Activated CD4-positive, alpha-beta T cell treated with anti-CD3 and anti-CD28 coated beads for 1 hour (primary cell): Measurements from ENCODE around the gene SAMD14.

Experiments
- DNase-seq: peaks from one replicate; pipeline ENCODE4 v3.0.0-alpha.2; 2020

SAMD14 gene

DNA sequence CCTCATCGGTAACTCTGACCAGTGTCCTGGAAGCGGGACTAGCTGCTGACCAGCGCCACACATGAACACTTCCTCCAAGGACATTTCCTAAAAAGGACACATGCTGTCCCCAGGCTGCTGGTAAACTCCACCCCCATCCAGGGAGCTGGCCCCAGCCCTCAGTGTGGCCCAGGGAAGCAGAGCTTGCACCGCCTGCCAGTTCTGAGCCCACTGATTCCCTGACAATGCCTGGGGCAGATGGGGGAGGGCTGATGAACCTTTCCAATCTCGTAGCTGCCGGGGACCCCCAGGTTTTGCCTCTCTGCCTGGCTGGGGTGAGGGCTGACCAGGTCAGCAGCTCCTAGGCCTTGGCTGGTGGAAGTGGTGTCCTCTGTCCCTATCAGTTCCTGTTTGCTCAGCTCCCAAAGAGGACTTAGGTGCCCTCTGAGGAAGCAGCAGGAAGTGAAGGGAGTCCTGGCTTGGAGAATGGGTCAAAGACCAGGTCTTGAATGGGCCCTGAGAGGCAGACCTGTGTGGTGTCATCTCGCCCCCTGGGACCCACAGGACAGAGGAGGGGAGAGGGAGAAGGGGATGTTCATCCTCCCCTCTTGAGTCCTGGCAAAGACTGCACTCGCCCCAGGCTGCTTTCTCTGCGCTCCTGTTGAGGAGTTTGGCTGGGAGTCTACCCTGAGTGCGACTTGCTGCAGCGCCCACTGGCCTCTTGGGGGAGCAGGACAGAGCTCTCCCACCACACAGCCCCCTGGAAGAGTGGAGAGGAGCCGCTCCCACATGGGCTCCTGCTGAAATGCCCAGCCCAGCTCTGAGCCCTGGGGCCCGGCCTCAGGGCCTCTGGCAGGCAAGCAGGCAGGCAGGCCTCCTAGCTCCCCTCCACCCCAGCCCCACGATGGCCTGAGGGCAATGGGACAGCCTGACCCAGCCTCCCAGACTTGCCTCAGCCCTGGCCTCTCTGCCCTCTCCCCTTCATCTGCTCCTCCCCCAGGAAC lies 18.0 kb downstream of the SAMD14 start:
- no peak for DNase-seq

DNA sequence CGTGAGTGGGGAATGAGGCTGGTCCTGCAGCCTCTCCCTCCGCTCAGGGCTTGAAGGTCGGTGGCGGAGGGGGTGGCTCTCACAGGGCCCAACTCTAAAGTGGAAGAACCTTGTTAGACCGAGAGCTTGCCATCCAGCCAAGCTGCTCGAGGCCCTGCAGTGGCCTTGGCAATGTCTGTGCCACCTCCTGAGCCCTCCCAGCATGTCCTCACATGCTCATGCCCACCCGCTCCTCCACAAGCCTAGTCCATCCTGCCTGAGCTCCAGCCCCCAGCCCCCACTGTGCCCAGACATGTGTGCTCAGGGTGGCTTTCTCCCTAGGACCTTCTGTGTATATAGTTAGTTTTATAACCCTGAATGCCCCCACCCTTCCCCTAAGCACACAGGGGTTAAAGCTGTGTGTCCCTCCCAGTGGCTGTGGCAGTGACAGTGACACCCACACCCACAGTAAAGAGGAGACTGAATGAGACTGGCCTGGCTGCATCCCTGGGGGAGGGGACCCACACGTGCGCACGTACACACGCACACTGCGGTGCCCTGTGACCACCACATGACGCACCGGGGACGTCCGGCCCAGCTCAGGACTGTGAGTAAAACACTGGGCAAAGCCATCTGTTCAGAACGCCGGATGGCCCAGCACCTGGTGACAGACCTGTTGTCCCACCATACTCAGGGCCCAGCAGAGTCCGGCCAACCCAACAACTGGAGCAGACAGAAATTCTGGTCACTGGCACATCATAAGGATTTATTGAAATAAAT lies 19.2 kb downstream of the SAMD14 start:
- DNase-seq = no peak

DNA sequence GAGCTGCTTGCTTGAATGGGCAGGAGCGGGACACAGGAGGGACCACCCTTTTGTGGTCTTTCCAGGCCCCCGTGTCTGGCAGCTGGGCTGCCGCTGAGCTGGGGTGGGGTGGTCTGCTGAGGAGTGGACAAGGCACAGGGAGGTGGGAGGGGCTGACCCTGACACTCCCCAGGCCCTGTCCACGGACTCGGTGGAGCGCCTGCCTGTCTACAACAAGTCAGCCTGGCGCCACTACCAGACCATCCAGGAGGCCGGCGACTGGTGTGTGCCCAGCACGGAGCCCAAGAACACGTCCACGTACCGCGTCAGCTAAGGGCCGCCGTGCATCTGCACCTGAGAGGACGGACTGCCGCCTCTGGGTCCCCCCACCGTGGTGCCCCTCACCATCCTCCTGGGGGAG lies 20.2 kb downstream of the SAMD14 start:
- DNase-seq = no peak

DNA sequence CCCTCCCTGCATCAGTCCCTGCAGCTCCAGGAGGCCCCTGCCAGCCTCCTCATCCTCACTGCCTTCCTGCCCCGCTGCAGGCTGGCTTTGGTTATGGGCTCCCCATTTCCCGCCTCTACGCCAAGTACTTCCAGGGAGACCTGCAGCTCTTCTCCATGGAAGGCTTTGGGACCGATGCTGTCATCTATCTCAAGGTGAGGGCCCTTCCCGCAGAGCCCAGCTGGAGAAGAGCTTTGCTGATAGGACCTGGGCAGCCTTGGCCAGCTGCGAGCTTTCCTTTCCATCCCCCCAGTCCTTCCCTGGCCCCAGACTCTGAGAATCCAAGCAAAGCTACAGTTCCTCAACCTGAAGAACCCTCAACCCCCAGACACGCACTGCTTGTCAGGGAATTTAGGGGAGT lies 20.8 kb downstream of the SAMD14 start:
- no peak for DNase-seq

DNA sequence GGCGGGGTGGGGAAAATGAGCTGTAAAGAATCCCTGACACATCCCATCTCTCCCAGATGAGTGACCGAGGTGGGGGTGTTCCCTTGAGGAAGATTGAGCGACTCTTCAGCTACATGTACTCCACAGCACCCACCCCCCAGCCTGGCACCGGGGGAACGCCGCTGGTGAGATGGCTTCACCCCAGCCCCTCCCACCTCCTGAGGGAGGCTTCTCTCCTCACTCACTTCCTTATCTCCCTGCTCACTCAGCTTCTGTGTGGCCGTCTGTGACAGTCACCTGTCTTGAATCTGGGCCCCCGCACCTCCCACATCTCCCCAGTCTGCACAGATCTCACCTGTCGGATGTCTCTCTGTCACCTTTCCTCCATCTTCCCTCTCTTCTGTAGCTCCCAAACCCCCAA lies 21.4 kb downstream of the SAMD14 start:
- no peak for DNase-seq

DNA sequence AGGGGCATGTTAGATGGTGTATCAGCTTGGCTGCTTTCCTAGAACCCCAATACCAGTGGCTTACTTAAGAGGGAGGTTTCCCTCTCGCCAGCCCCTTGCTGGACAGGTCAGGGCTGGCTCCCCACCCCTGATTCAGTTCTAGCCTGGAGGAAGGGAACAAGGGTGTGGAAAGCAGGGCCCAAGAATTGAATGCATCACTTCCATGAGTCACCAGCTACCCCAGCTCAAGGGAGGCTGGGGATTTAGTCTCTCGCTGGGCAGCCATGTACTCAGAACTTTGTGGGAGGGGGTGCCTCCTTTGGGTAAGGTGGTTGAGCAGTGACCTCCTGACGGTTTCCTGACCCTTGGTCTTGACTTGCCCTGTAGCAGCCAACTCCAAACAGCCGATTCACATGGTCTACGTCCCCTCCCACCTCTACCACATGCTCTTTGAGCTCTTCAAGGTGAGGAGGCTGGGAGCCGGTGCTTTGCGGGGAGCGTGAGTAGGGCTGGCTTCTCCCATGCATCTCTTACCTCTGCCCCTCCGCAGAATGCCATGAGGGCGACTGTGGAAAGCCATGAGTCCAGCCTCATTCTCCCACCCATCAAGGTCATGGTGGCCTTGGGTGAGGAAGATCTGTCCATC lies 22.1 kb downstream of the SAMD14 start:
- DNase-seq = no peak

DNA sequence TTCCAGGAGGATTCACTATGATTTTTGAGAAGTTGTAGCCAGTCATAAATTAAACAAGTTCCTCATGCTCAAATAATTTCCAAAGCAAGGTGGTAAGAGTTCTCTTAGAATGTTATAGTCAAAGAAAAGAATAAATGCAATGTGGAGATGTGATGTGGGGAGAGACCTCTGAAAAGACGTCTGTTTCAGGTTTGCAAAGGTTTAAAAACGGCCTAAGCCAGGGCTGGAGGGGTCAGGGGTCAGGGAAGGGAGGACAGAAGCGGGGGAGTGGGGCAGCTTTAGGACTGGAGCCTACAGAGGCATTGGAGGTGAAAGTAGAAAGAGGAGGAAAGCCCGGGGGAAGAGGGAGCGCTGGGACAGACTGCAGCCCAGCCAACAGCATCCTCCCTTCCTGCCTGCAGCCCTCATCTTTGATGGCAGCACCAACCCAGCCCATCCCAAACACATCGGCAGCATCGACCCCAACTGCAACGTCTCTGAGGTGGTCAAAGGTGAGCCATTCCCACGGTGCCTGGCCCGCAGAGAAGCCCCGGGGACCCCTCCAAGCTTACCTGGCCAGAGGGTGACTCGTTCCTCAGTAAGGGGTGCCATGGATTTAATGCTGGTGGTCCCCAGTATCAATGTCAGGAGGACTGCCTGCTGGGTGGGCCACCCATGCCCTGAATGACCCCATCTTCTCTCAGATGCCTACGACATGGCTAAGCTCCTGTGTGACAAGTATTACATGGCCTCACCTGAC lies 23.4 kb downstream of the SAMD14 start:
- DNase-seq = no peak

DNA sequence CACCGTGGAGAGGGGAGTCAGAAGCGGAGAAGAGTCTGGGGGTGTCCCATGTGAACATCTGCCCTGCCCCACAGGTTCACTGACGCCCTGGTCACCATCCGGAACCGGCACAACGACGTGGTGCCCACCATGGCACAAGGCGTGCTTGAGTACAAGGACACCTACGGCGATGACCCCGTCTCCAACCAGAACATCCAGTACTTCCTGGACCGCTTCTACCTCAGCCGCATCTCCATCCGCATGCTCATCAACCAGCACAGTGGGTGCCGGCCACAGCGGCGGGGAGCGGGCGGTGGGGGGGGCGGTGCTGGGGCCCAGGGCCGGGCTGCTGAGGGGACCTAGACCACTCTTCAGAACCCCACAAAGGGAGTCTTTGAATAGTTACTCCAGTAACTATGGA lies 24.1 kb downstream of the SAMD14 start:
- DNase-seq = no peak

DNA sequence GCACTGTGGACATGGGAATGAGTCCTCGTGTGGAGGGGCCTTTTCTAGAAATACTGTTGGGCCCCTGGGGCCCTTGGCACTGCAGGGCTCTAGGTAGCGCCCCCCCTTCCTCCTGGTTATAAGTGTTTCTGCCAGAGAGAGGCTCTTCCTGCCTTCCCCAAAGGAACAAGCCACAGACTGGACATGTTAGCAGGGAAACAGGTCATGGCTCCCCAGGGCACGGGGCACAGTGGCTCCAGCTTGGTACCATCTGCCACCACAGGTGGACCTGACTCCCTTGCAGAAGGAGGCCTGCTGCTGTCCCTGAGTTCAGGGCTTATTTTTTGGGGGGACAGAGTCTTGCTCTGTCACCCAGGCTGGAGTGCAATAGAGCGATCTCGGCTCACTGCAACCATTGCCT lies 26.0 kb downstream of the SAMD14 start:
- DNase-seq = no peak

DNA sequence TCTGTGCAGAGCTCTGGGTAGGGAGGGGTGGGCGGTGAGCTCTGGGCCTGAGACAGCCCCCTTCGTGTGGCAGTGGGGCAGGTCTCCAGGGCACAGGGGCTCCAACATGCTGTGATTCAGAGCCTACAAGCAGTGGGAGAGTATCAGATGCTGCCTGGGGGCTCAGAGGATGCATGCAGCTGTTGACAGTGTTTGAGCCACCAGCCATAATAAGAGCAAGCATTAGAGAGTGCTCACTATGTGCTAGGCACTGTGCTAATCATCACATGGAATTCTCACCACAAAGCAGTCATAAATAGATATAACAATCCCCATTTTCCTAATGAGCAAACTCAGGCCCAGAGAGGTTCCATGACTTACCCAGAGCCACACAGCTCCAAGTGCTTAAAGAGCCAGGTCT lies 26.7 kb downstream of the SAMD14 start:
- DNase-seq = no peak

DNA sequence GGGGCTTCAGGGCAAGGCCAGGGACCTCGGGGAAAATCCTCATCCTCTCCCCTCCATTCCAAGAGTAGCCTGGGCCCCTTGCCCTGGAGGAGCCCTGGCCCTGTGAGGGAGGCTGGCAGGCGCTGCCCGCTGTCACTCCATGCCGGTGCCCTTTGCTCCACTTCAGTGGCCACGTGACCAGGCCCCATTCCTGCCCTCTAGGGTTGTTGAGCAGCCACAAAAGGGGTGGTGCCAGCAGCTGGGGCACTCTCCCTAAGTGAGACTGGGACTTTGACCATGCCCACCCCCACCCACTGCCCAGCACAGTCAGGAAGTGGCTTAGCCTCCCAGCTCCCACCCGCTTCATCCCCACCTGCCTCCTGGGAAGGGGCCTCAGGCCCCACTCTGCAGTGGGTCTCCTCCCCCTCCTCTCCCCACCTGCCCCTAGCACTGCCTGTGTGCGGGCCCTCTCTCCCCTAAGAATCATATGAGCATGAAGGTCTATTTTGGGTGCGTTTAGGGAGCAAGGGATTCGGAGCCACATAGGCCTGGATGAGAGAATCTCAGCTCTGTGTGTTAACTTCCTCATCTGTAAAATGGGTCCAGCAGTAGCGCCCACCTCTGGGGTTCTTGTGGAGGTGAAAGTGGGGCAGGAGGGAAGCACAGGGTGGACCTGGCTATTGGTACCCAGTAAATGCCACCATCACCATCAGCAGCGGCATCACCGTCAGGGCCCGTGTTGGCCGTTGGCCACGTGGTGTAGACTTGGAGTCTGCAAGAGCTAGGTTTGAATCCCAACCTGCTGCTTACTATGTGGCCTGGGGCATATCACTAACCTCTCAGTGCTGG lies 27.6 kb downstream of the SAMD14 start:
- no peak for DNase-seq

DNA sequence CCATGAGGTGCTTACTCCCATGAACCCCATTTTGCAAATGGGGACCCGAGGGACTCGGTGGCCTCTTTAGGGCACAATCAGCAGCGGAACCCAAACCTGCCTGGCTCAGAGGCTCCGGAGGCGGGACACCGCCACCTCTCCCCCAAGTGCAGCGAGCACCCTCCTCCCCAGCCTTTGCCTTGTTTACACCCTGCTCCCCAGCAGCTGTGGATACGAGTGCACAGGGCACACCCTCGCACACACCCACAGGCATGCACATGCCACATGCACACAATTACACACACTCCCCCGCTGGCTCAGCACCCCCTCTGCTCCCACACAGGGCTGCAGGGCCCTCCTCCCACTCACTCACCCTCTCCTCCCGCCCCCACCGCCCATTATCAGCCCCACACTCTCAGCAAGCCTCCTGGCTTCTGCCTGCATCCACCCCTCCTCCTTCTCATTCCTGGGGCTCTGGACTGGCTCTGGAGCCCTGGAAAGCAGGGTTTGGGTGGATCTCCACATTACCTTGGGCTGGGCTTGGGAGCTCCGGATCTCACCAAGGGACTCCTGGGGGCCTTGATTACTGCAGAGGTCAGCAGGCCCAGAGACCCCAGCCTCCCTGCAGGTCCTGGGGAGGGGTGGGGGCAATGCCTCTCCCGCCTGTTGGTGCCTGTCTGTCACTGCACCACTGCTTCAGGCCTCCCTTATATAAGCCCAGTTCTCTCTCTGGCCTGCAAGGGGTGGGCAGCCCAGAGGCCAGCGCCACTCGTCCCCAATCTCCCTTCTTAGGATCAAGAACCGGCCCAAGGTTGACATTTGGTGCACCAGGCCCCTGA lies 28.4 kb downstream of the SAMD14 start:
- no peak for DNase-seq

DNA sequence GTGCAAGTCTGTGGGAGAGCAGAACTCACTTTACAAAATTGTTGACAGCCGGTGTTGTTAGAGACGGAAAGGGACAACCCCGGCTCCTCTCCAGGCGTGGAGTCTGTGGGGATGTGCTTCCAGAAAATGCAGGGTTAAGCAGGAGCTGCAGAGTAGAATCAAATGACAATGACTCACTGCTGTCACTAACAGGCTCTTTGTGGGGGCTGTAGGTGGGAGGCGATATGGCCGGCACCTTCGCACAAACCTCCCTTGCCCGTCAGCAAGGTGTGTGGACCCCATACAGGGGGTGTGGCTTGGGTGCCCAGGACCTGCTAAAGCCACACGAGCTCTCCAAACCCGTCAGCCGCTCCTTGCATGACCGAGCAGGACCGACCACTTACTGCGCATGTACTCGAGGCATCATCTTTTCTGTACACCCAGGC lies 29.0 kb downstream of the SAMD14 start:
- no peak for DNase-seq

DNA sequence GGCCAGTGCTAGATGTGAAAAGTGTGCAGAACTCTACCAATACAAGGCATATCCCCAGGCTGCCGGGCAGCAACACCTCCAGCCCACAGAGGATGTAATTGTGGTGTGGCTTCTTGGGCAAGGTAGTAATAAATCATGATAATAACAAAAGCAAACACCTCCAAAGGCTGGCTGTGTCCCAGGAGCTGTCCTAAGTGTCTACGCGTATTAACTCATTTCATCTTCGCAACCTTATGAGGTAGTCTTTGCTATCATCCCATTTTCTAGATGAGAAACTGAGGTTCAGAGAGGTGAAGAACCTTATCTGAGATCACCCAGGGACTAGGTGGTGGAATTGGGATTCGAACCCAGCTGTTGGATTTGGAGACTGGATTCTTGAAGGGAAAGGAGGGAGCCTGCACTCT lies 29.5 kb downstream of the SAMD14 start:
- no peak for DNase-seq

DNA sequence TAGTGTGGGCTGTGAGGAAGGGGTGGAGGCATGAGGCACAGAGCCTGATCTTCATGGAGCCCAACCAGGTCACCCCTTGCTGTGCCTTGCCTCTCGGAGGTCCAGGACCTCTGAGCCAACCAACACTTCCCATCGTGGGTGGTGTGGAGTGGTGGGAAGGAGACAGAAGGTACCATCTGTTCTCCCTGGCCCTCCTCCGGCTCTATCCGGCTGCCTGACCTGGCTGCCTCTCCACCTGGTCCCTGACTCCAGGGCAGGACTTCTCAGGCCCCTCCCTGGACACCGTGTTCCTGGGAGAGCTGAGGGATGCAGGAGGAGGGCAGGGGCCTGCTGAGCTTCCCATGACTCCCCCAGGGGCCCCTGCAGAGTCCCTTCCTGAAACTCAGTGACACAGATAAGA lies 31.0 kb downstream of the SAMD14 start:
- no peak for DNase-seq

DNA sequence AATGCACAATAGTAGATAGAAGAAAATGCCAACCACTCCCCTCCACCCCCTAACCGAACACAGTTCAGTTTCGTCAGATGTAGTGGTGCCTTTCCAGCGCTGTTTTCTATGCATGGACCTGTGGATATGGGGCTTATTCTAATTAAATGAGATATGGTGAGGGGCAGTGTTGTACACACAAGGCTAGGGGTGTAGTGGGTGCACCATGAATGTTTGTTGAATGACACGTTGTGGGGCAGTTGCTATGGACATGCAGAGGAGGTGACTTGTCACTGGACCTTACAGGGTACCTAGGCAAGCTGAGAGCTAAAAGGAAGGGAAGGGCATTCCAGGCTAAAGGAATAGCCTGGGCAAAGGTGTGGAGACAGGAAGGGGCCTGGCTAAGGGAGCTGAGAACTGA lies 31.4 kb downstream of the SAMD14 start:
- no peak for DNase-seq

DNA sequence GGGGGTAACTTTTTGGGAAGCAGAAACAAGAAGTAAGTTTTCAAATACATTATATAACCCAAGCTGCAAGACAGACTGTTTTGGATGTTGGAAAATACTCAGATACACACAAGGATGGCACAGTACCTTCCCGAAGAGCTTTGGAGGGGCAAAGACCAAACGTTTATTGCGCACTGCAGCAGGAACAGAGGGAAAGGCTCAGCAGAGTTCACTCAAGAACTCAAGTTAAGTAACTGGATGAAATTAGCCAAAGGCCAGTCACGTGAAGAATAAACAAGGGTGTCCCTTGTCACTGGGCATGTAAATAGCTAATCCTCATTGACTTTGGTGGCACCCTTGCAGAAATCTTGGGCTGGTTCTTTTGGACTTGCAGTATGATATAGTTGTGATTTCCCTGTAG lies 32.0 kb downstream of the SAMD14 start:
- no peak for DNase-seq

DNA sequence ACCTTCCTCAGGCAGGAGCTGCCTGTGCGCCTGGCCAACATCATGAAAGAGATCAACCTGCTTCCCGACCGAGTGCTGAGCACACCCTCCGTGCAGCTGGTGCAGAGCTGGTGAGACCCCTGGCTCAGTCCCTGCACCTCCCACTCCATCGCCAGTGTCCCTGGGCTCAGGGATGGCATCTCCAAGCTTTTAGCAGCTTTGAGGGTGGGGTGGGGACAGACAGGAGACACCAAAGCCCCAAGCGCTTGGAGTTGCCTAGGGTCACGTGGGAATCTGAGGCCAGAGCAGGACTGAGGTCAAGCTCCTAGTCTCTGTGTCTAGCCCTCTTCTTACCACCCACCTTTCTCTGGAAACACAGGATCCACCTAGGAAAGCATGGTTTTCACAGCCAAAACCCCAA lies 32.5 kb downstream of the SAMD14 start:
- no peak for DNase-seq

DNA sequence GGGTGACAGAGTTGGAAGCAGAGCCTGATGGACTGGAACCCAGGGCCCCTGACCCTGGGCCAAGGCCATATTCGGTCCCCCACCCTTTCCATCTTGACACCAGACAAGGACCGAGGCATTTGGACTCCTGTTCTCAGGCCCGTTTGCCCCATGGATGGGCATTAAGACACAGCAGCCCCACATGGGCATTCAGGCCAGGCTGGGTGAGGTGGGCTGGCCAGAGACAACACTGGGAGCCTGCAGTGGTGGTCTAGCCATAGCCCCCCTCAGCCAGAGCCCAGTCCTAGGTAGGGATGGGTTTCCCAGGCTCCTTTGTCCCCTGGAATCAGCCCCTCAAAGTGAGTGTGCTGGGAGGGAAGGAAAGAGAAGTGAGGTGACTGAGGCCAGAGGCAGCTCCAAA lies 33.2 kb downstream of the SAMD14 start:
- no peak for DNase-seq

DNA sequence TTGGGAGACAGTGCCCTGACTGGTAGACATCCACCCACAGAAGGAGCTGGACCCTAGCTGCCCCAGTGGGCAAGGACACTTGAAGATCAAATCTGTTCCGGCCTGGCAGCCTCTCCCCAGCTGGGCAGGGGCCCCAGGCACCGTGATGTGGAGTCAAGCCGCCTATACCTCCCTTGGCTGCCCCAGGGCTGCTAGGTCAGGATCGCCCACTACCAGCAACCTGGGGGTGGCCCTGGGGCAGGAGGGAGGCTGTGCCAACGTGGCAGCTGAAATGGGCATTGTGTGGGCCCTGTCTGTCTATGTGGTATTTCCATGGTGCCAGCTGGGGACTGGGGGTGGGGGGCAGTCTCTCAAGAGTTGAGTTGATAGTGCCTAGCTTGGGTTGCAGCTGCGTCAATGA lies 33.9 kb downstream of the SAMD14 start:
- no peak for DNase-seq

DNA sequence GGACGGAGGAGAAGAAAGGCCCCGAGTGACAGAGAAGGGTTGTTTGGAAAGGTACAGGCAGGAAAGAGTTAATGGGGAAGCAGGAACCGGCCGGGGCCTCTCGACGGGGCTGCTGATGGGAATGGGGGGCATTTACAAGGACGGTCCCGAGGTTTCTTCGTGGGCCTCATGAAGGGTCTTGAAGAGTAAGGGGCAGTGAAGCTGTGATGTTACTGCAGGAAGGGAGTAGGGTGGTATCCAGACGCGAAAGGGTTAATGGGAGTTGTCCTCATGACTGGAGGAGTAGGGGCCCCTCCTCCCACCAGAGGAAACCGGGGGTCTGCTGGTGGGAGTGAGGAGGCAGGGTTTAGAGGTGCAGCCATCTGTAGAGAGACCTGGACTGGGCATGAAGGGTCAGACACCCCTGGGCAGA lies 34.3 kb downstream of the SAMD14 start:
- no peak for DNase-seq
